CD14-positive monocyte (primary cell): ENCODE data around the gene TMEM117. TPM values are rescaled to one million over a fixed set of nuclear protein-coding genes. Genes with fewer than 3 reads are reported as not detected.

Source experiments
- DNase-seq, 3 donors: peaks; one replicate each; pipeline ENCODE4 v3.0.0-alpha.2; 2011 to 2022
- H2AFZ ChIP-seq: 2 replicates; pipeline ENCODE4 v1.6.0; 2012; ENCODE audit warnings: mild to moderate bottlenecking, low read depth, low read length, inconsistent platforms; ENCODE audit not compliant: insufficient read depth, poor library complexity, severe bottlenecking
- H3K27ac ChIP-seq, 2 donors: 1 replicate in 1 of 2; 2 replicates in 1 of 2; pipeline ENCODE4 v1.5.1; 2012 to 2013; ENCODE audit warnings: low read length in 2 of 2, control low read depth in 1 of 2, inconsistent platforms in 1 of 2, low read depth in 1 of 2, mild to moderate bottlenecking in 1 of 2
- H3K27me3 ChIP-seq, 2 donors: one replicate each; pipeline versions ENCODE4 v1.6.0 to v1.6.1; 2011 to 2013; ENCODE audit warnings: low read length in 2 of 2; ENCODE audit not compliant: control insufficient read depth in 2 of 2, insufficient read depth in 2 of 2
- H3K36me3 ChIP-seq, 2 donors: replicated peaks in 1 of 2; 1 replicate in 1 of 2; 2 replicates in 1 of 2; pipeline versions ENCODE4 v1.5.1 to v1.6.1; 2012 to 2013; ENCODE audit warnings: low read length in 2 of 2, control low read depth in 1 of 2, inconsistent platforms in 1 of 2, mild to moderate bottlenecking in 1 of 2; ENCODE audit not compliant: insufficient read depth in 2 of 2, control insufficient read depth in 1 of 2
- H3K4me1 ChIP-seq, 2 donors: 1 replicate in 1 of 2; 2 replicates in 1 of 2; pipeline versions ENCODE4 v1.5.1 to v1.6.1; 2012 to 2013; ENCODE audit warnings: low read length in 2 of 2, control low read depth in 1 of 2, inconsistent platforms in 1 of 2, mild to moderate bottlenecking in 1 of 2, moderate library complexity in 1 of 2; ENCODE audit not compliant: insufficient read depth in 2 of 2, control insufficient read depth in 1 of 2
- H3K4me2 ChIP-seq: replicated peaks from 2 replicates; pipeline ENCODE3; 2012; ENCODE audit warnings: low read length, moderate library complexity, mild to moderate bottlenecking; ENCODE audit not compliant: poor library complexity, severe bottlenecking; ENCODE audit errors: extremely low read depth
- H3K4me3 ChIP-seq, 3 experiments: fragments of 200-600 bp in 1 of 3; sonication (generic) in 1 of 3; replicated peaks in 1 of 3; 1 replicate in 2 of 3; 2 replicates in 1 of 3; pipeline ENCODE4 v1.5.1; 2011 to 2013; ENCODE audit warnings: low read length in 3 of 3, mild to moderate bottlenecking in 3 of 3, control low read depth in 2 of 3, low read depth in 2 of 3, inconsistent platforms in 1 of 3, moderate library complexity in 1 of 3
- H3K79me2 ChIP-seq: 2 replicates; pipeline ENCODE4 v1.6.0; 2012; ENCODE audit warnings: mild to moderate bottlenecking, control low read depth, inconsistent platforms, low read length, moderate library complexity; ENCODE audit not compliant: insufficient read depth
- H3K9ac ChIP-seq: 2 replicates; pipeline ENCODE4 v1.6.0; 2017; ENCODE audit warnings: low read length, mild to moderate bottlenecking; ENCODE audit not compliant: insufficient read depth, poor library complexity, severe bottlenecking
- H3K9me3 ChIP-seq, 2 donors: replicated peaks in 1 of 2; 1 replicate in 1 of 2; 2 replicates in 1 of 2; pipeline versions ENCODE4 v1.5.1 to v1.6.1; 2012 to 2013; ENCODE audit warnings: low read length in 2 of 2, control low read depth in 1 of 2; ENCODE audit not compliant: control insufficient read depth in 1 of 2, insufficient read depth in 1 of 2
- H4K20me1 ChIP-seq: 2 replicates; pipeline ENCODE4 v1.6.0; 2012; ENCODE audit warnings: mild to moderate bottlenecking, low read length, control low read depth, moderate library complexity; ENCODE audit not compliant: insufficient read depth
- H3K27ac Mint-ChIP-seq, 7 donors: one replicate each; pipeline ENCODE4 v1.8.0; 2020; ENCODE audit warnings: mild to moderate bottlenecking in 7 of 7, mixed read lengths in 7 of 7, moderate library complexity in 6 of 7, inconsistent platforms in 2 of 7
- H3K27me3 Mint-ChIP-seq, 3 donors: one replicate each; pipeline ENCODE4 v1.8.0; 2021 to 2022; ENCODE audit warnings: low read depth in 3 of 3, mild to moderate bottlenecking in 3 of 3, mixed read lengths in 3 of 3, moderate library complexity in 3 of 3, inconsistent platforms in 1 of 3
- H3K36me3 Mint-ChIP-seq, 2 donors: one replicate each; pipeline ENCODE4 v1.8.0; 2020; ENCODE audit warnings: mixed read lengths in 2 of 2, inconsistent platforms in 1 of 2, mild to moderate bottlenecking in 1 of 2
- H3K4me1 Mint-ChIP-seq: one replicate; pipeline ENCODE4 v1.8.0; 2020; ENCODE audit warnings: mild to moderate bottlenecking, mixed read lengths
- H3K4me3 Mint-ChIP-seq, 2 donors: one replicate each; pipeline ENCODE4 v1.8.0; 2020; ENCODE audit warnings: mild to moderate bottlenecking in 2 of 2, mixed read lengths in 2 of 2, moderate library complexity in 1 of 2
- H3K9me3 Mint-ChIP-seq, 7 donors: one replicate each; pipeline ENCODE4 v1.8.0; 2020 to 2022; ENCODE audit warnings: mixed read lengths in 7 of 7, mild to moderate bottlenecking in 6 of 7, moderate library complexity in 6 of 7, inconsistent platforms in 2 of 7
- CTCF ChIP-seq: fragments of 200-600 bp; IDR thresholded peaks from one replicate; pipeline ENCODE4 v1.8.0; 2022; ENCODE audit warnings: antibody characterized with exemption, mild to moderate bottlenecking
- WGBS: methylation state at CpG from one replicate; pipeline ENCODE4 v1.1.5; 2013; ENCODE audit warnings: missing lambda C conversion rate; ENCODE audit not compliant: insufficient coverage; 5-methylcytosine and 5-hydroxymethylcytosine counted together
- intact Hi-C, 2 donors: fragments of 100-400 bp; cut with micrococcal nuclease; formaldehyde crosslinking; loops; one replicate each; pipeline versions ENCODE4 v1.15.0 to v1.15.1; 2023
- polyA plus RNA-seq, 3 donors: library from polyadenylated mRNA; depleted of rRNA in 1 of 3; unstranded in 2 of 3; stranded (reverse) in 1 of 3; fragments of 300-500 nt in 2 of 3; fragments of >200 nt in 1 of 3; fragmentation: Illumina TruSeq in 2 of 3; gene quantifications; 1 replicate in 2 of 3; 2 replicates in 1 of 3; pipeline ENCODE4 v1.2.3, GENCODE V29; 2012 to 2021

TMEM117 gene
- polyA plus RNA-seq, 3 donors: 0.11 to 0.42 TPM; not detected in 1

GRCh38 chr12:44174053-44174452 is 338.2 kb downstream of the TMEM117 start:
- DNase-seq: no peak
- H3K79me2 ChIP-seq: no peaks in the 10 kb centered on the region
- H3K4me3 ChIP-seq: no peak overlapping the region
- no peaks in the 10 kb centered on the region for H3K27me3 ChIP-seq
- no peaks in the 10 kb centered on the region for H3K36me3 Mint-ChIP-seq
- H3K4me3 Mint-ChIP-seq: no peak overlapping the region
- no peak overlapping the region for H3K9ac ChIP-seq
- H2AFZ ChIP-seq: no peak overlapping the region
- no peaks in the 10 kb centered on the region for H4K20me1 ChIP-seq
- intact Hi-C loops: no loop called here
- H3K9me3 ChIP-seq: peaks cover 12 to 15% of the 10 kb centered on the region in 2 donors
- peaks cover 2 to 20% (median 4%) of the 10 kb centered on the region in 7 donors for H3K9me3 Mint-ChIP-seq
- no peaks in the 10 kb centered on the region for H3K27me3 Mint-ChIP-seq
- no peaks in the 10 kb centered on the region for H3K36me3 ChIP-seq
- H3K4me1 ChIP-seq: no peaks in the 10 kb centered on the region
- no peak overlapping the region for H3K27ac ChIP-seq
- no peak overlapping the region for H3K27ac Mint-ChIP-seq
- TF ChIP-seq CTCF: no peak
- no peaks in the 10 kb centered on the region for H3K4me1 Mint-ChIP-seq
- H3K4me2 ChIP-seq: no peak overlapping the region

- H3K4me3 ChIP-seq: no peak overlapping the region
- 100% methylated on average over 1 of the region's 4 CpGs for WGBS
- Mint-ChIP-seq H3K27ac (no peak overlapping the region), H3K4me1 (no peaks in the 10 kb centered on the region), H3K4me3 (no peak overlapping the region), H3K27me3 (peaks cover 0 to 4% (median 0%) of the 10 kb centered on the region in 3 donors), H3K9me3 (peaks cover 0 to 8% (median 1%) of the 10 kb centered on the region in 7 donors), H3K36me3 (no peaks in the 10 kb centered on the region)
- no peaks in the 10 kb centered on the region for H3K4me1 ChIP-seq
- H3K79me2 ChIP-seq: no peaks in the 10 kb centered on the region
- H2AFZ ChIP-seq: no peak overlapping the region
- no peak overlapping the region for H3K4me2 ChIP-seq
- DNase-seq: no peak
- TF ChIP-seq CTCF: no peak
- no peaks in the 10 kb centered on the region for H4K20me1 ChIP-seq
- H3K27ac ChIP-seq: no peak overlapping the region
- no peaks in the 10 kb centered on the region for H3K27me3 ChIP-seq
- intact Hi-C loops: no loop called here
- H3K9me3 ChIP-seq: peaks cover 0 to 5% of the 10 kb centered on the region in 2 donors
- H3K9ac ChIP-seq: no peak overlapping the region
- no peaks in the 10 kb centered on the region for H3K36me3 ChIP-seq
Observed at GRCh38 chr12:44184499-44185206, 348.8 kb downstream of the TMEM117 start.
